ENCODE results near the gene PDP2.

Gene PDP2

GRCh38 chr16:66850115-66850815 lies 30.1 kb upstream of the PDP2 start:
- Histone ChIP-seq H3K4me2 (ENCODE audit: low read length) (no peak overlapping the region), H3K27ac (ENCODE audit: low read depth, low read length, poor library complexity, severe bottlenecking) (no peak overlapping the region), H3K4me3 (ENCODE audit: low read depth, low read length, poor library complexity, severe bottlenecking) (no peak overlapping the region), H3K9me2 (ENCODE audit: low read depth, low read length) (no peaks in the 10 kb centered on the region), H3K9ac (ENCODE audit: low read length) (no peak overlapping the region), H3F3A (ENCODE audit: insufficient read depth, low read length) (no peaks in the 10 kb centered on the region), H3K79me2 (ENCODE audit: insufficient read depth, low read length) (no peaks in the 10 kb centered on the region), H3K4me1 (ENCODE audit: insufficient read depth, low read length, severe bottlenecking) (no peaks in the 10 kb centered on the region), H3K36me3 (ENCODE audit: insufficient read depth, low read length) (no peaks in the 10 kb centered on the region), H3K27me3 (ENCODE audit: insufficient read depth, low read length) (peaks cover 8% of the 10 kb centered on the region; the same call in 1 of the 2 replicates), H3K9me3 (ENCODE audit: low read length) (no peaks in the 10 kb centered on the region), H4K20me1 (ENCODE audit: insufficient read depth, low read length) (no peaks in the 10 kb centered on the region), H2AFZ (ENCODE audit: low read length) (no peak overlapping the region)
- TF ChIP-seq EZH2 (IDR thresholded peaks at IDR 0.05; ENCODE audit: borderline replicate concordance, low read length), result no peak
- TF ChIP-seq CTCF (IDR thresholded peaks at IDR 0.05; ENCODE audit: low read length), result no peak

GRCh38 chr16:66851166-66851964 lies 28.9 kb upstream of the PDP2 start:
- TF ChIP-seq CTCF (IDR thresholded peaks at IDR 0.05; ENCODE audit: low read length) (no peak), EZH2 (IDR thresholded peaks at IDR 0.05; ENCODE audit: borderline replicate concordance, low read length) (no peak)
- Histone ChIP-seq H3F3A (ENCODE audit: insufficient read depth, low read length) (no peaks in the 10 kb centered on the region), H3K4me1 (ENCODE audit: insufficient read depth, low read length, severe bottlenecking) (no peaks in the 10 kb centered on the region), H2AFZ (ENCODE audit: low read length) (no peak overlapping the region), H3K4me2 (ENCODE audit: low read length) (no peak overlapping the region), H3K9ac (ENCODE audit: low read length) (no peak overlapping the region), H3K27me3 (ENCODE audit: insufficient read depth, low read length) (no peaks in the 10 kb centered on the region; the same call in 1 of the 2 replicates), H3K79me2 (ENCODE audit: insufficient read depth, low read length) (no peaks in the 10 kb centered on the region), H3K9me3 (ENCODE audit: low read length) (no peaks in the 10 kb centered on the region), H3K36me3 (ENCODE audit: insufficient read depth, low read length) (no peaks in the 10 kb centered on the region), H3K9me2 (ENCODE audit: low read depth, low read length) (no peaks in the 10 kb centered on the region), H3K4me3 (ENCODE audit: low read depth, low read length, poor library complexity, severe bottlenecking) (no peak overlapping the region), H3K27ac (ENCODE audit: low read depth, low read length, poor library complexity, severe bottlenecking) (no peak overlapping the region), H4K20me1 (ENCODE audit: insufficient read depth, low read length) (no peaks in the 10 kb centered on the region)

GRCh38 chr16:66853261-66854139 lies 26.8 kb upstream of the PDP2 start:
- Histone ChIP-seq H3K4me2 (ENCODE audit: low read length) (no peak overlapping the region), H3K36me3 (ENCODE audit: insufficient read depth, low read length) (no peaks in the 10 kb centered on the region), H3K9me3 (ENCODE audit: low read length) (no peaks in the 10 kb centered on the region), H3K27ac (ENCODE audit: low read depth, low read length, poor library complexity, severe bottlenecking) (no peak overlapping the region), H3K4me3 (ENCODE audit: low read depth, low read length, poor library complexity, severe bottlenecking) (no peak overlapping the region), H2AFZ (ENCODE audit: low read length) (no peak overlapping the region), H3K9ac (ENCODE audit: low read length) (no peak overlapping the region), H3F3A (ENCODE audit: insufficient read depth, low read length) (no peaks in the 10 kb centered on the region), H3K79me2 (ENCODE audit: insufficient read depth, low read length) (no peaks in the 10 kb centered on the region), H3K4me1 (ENCODE audit: insufficient read depth, low read length, severe bottlenecking) (no peaks in the 10 kb centered on the region), H4K20me1 (ENCODE audit: insufficient read depth, low read length) (no peaks in the 10 kb centered on the region), H3K27me3 (ENCODE audit: insufficient read depth, low read length) (no peaks in the 10 kb centered on the region), H3K9me2 (ENCODE audit: low read depth, low read length) (no peaks in the 10 kb centered on the region)
- no peak for TF ChIP-seq CTCF (IDR thresholded peaks at IDR 0.05; ENCODE audit: low read length)
- no peak for TF ChIP-seq EZH2 (IDR thresholded peaks at IDR 0.05; ENCODE audit: borderline replicate concordance, low read length)

Data from OCI-LY1 (cell line).